SKM-1 (cell line): ENCODE measurements around the gene PAX5.

Source experiments
- DNase-seq: peaks from one replicate; lab custom pipeline; 2025; ENCODE audit not compliant: unreplicated experiment; lab: John Stamatoyannopoulos, UW

The PAX5 gene

GRCh38 chr9:36839131-36839885, 194.8 kb downstream of the PAX5 start:
- no peak for DNase-seq

DNA sequence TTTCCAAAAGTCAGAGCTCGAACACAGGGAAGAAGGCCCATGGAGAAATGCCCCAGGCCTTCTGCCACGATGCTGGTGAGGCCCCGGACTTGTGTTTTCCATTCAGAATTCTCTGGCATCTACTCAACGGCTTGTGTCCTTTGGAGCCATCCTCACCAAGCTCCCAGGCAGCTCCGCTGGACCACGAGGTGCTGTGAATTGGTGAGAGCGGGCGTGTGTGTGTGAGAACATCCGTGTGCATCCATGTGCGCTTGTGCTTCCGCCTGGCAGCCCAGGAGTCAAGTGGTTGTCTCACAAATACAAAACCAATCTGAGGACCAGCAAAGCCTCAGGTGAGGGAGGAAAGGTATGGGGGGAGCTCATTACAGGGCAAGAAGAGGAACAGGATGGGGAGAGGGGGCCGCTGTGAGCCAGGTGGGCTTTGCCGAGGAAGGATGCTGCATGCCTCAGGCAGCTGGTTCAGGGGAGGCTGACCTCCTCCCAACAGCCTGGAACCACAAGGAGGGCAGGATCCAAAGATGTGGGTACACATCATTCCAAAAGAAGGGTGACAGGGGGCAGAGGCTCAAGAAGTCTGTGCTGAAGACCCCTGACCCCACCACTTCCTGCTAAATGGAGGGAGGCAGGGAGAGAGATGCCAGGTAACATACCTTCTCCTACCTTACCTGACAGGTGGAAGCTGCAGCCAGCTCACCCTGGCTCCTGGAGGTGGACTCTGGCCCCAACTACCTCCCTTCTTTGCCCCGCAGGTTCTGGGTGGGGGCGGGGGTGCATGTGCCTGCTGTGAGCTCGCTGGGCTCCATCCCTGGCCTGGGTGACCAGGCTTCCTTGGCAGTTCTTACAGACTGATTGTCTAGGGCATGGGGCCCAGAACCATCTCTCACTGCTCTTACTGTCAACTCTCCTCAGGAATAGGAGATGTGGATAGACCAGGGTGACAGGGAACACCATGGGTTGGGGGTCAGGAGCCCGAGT, 196.3 kb downstream of the PAX5 start:
- no peak for DNase-seq

GRCh38 chr9:36836486-36836885, 197.6 kb downstream of the PAX5 start:
- no peak for DNase-seq

GRCh38 chr9:36835271-36835996, 198.6 kb downstream of the PAX5 start:
- DNase-seq = no peak

GRCh38 chr9:36834736-36835135, 199.3 kb downstream of the PAX5 start:
- no peak for DNase-seq

DNA sequence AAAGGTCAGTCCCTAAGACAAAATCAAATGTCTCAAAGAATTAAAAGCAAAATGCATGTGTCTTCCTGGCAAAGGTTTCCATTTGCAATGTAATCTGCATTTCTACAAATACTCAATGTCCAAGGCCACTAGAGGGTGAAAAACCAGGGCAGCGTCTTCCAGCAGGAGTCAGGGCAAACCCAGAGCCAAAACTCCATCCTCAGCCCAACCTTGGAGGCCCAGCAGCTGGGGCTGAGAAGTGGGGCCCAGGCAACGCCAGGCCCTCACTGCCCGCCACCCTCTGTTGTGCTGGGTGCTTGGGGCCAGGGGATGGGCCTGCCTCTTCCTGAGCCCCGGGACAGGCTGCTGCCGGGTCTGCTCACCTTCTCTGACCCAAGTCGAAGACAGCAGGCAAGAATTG, 200.1 kb downstream of the PAX5 start:
- no peak for DNase-seq

- no peak for DNase-seq
Observed at GRCh38 chr9:36832164-36832795, 201.8 kb downstream of the PAX5 start.

GRCh38 chr9:36831381-36832161, 202.5 kb downstream of the PAX5 start:
- no peak for DNase-seq

- no peak for DNase-seq
Observed at GRCh38 chr9:36828611-36829013, 205.5 kb downstream of the PAX5 start.

- no peak for DNase-seq
Observed at GRCh38 chr9:36827593-36827992, 206.5 kb downstream of the PAX5 start.

DNA sequence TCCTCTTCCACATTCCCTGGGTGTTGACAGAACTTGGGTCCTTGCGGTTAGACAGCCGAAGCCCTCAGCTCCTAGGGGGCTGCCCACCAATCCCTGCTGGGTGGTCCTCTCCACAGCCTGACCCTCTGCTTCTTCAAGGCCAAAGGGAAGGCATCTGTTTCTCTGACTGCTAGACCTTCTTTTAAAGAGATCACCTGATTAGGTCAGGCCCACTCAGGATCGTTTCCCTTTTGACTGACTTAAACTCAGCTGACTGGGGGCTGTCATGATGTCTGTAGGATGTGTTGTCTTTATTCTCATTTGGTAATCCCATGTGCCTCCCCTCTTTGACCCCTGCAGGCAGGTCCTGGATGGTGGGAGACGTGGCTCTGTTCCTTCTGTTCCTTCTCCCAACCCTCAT, 207.5 kb downstream of the PAX5 start:
- DNase-seq = no peak

DNA sequence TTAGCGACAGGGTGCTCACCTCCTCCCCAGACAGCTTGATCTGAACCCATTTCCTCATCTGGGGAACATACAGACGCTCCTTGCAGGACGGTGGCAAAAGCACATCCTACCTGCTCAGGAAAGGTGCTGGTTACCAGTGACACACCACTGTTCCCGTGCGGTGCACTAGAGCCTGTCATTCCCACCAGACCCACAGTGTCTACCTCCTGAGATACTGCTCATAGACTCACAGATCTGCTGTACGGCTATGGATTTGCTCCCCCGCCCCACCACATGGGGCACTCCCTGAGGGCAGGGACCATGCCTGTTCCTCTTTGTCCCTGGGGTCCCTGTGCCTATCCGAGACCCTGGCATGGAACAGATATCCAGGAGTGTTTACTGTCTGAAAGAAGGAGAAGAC, 208.9 kb downstream of the PAX5 start:
- no peak for DNase-seq

DNA sequence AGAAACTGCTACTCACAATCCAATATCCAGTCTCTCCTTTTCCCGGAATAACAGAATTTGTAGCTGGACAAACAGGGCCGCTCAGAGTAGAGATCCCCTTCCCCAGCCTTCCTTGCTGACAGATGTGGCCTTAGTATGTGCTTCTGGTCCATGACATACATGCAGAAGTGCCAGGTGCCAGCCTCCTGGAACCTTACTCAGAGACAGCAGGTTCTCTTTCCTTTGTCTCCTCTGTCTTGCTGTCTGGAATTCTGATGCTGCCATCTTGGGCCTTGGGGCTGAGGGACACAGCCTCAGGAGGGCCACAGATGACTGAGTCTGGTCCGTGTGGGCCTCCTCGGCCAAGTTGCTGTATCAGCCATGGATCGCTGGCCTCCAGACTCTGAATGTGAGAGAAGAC, 210.1 kb downstream of the PAX5 start:
- DNase-seq = no peak

GRCh38 chr9:36823466-36823865, 210.6 kb downstream of the PAX5 start:
- DNase-seq = no peak

DNA sequence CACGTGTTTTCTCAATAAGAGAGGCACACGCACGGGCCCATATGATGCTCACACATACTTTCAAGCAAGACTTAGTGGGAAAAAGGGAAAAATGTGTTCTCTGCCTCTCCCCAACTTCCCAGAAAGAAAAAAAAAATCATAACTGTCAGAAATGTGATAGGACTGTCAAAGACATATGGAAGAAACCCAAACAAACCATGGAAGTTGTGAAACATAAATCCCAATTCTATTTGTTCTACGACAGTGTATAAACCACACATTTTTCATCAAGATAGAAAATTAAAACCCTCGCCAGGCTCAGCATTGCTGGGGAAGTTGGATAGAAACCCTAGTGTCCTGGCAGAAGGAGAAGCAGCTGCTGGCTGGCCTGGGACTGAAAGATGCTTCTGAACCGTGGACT, 211.9 kb downstream of the PAX5 start:
- DNase-seq = no peak

GRCh38 chr9:36820392-36820861, 213.6 kb downstream of the PAX5 start:
- DNase-seq = no peak

- no peak for DNase-seq
Observed at GRCh38 chr9:36818965-36819870, 214.8 kb downstream of the PAX5 start.

- no peak for DNase-seq
Observed at GRCh38 chr9:36818242-36818938, 215.7 kb downstream of the PAX5 start.
